Activated CD8-positive, alpha-beta memory T cell treated with anti-CD3 and anti-CD28 coated beads, Interleukin-2, amount 10 ng/mL, durations not matched to agents 7 days and 5 days (primary cell): ENCODE measurements around the gene DZIP1. TPM values are rescaled to one million over a fixed set of nuclear protein-coding genes. Genes with fewer than 3 reads are reported as not detected.

Experiments
- ATAC-seq: fragments of 150-1000 bp; cut with Tn5 transposase; one replicate; pipeline ENCODE4 v1.10.0; 2021; ENCODE audit warnings: moderate library complexity
- CTCF ChIA-PET: fragments of 350-600 bp; sonication (Branson Sonifier 250); formaldehyde crosslinking; loops from one replicate; lab custom pipeline; 2021; ENCODE audit warnings: antibody characterized with exemption; lab: Charles Lee
- DNase-seq: peaks from one replicate; pipeline ENCODE4 v3.0.0-alpha.2; 2020
- H3K27ac Mint-ChIP-seq: one replicate; pipeline ENCODE4 v1.8.0; 2021; ENCODE audit warnings: mild to moderate bottlenecking, mixed read lengths
- H3K27me3 Mint-ChIP-seq: one replicate; pipeline ENCODE4 v1.8.0; 2021; ENCODE audit warnings: mixed read lengths
- H3K36me3 Mint-ChIP-seq: one replicate; pipeline ENCODE4 v1.8.0; 2021; ENCODE audit warnings: mild to moderate bottlenecking, mixed read lengths
- H3K4me1 Mint-ChIP-seq: one replicate; pipeline ENCODE4 v1.8.0; 2021; ENCODE audit warnings: mixed read lengths
- H3K4me3 Mint-ChIP-seq: one replicate; pipeline ENCODE4 v1.8.0; 2021; ENCODE audit warnings: mild to moderate bottlenecking, moderate library complexity, mixed read lengths
- H3K9me3 Mint-ChIP-seq: one replicate; pipeline ENCODE4 v1.8.0; 2022; ENCODE audit warnings: low read depth, mixed read lengths
- total RNA-seq, 2 experiments: library from RNA; stranded (reverse); gene quantifications; one replicate each; pipeline ENCODE4 v1.2.3, GENCODE V29; 2021

The DZIP1 gene
- total RNA-seq, 2 experiments from 2014 or later = 0.26 to 1.3 TPM

- CTCF ChIA-PET = interaction anchor here (1.1 kb wide), 1 partner anchor 255 kb away, joined by 3 read pairs; no protein-coding TSS in a partner anchor
- H3K4me1 Mint-ChIP-seq = peaks cover 4% of the 10 kb centered on the region
- no peaks in the 10 kb centered on the region for H3K36me3 Mint-ChIP-seq
- H3K4me3 Mint-ChIP-seq = no peak overlapping the region
- H3K9me3 Mint-ChIP-seq = no peaks in the 10 kb centered on the region
- DNase-seq (no peak), ATAC-seq (no peak)
- H3K27me3 Mint-ChIP-seq = peaks cover 53% of the 10 kb centered on the region
- no peak overlapping the region for H3K27ac Mint-ChIP-seq
These were observed 97.6 kb downstream of the DZIP1 start for GRCh38 chr13:95546919-95547318.

GRCh38 chr13:95544293-95544692, 100.2 kb downstream of the DZIP1 start:
- CTCF ChIA-PET = no interaction called here
- H3K36me3 Mint-ChIP-seq = no peaks in the 10 kb centered on the region
- no peak for ATAC-seq

GRCh38 chr13:95541911-95542474, 102.5 kb downstream of the DZIP1 start:
- ATAC-seq (no peak), DNase-seq (no peak)
- no peak overlapping the region for H3K4me3 Mint-ChIP-seq
- no peak overlapping the region for H3K27ac Mint-ChIP-seq
- H3K9me3 Mint-ChIP-seq = no peaks in the 10 kb centered on the region
- CTCF ChIA-PET = interaction anchor here (2.0 kb wide), 1 partner anchor 292 kb away, joined by 5 read pairs; no protein-coding TSS in a partner anchor
- no peaks in the 10 kb centered on the region for H3K36me3 Mint-ChIP-seq
- peaks cover 18% of the 10 kb centered on the region for H3K27me3 Mint-ChIP-seq
- no peaks in the 10 kb centered on the region for H3K4me1 Mint-ChIP-seq

More at GRCh38 chr13:95544293-95544692, 100.2 kb downstream of the DZIP1 start:
- H3K27ac Mint-ChIP-seq = no peak overlapping the region
- no peaks in the 10 kb centered on the region for H3K9me3 Mint-ChIP-seq
- peaks cover 31% of the 10 kb centered on the region for H3K27me3 Mint-ChIP-seq
- H3K4me3 Mint-ChIP-seq = no peak overlapping the region
- no peak for DNase-seq
- no peaks in the 10 kb centered on the region for H3K4me1 Mint-ChIP-seq

GRCh38 chr13:95541308-95541707, 103.2 kb downstream of the DZIP1 start:
- no peak for ATAC-seq
- Mint-ChIP-seq H3K36me3 (no peaks in the 10 kb centered on the region), H3K4me1 (no peaks in the 10 kb centered on the region), H3K27me3 (peaks cover 17% of the 10 kb centered on the region), H3K4me3 (no peak overlapping the region), H3K27ac (no peak overlapping the region), H3K9me3 (no peaks in the 10 kb centered on the region)
- DNase-seq = no peak
- CTCF ChIA-PET = interaction anchor here (0.9 to 2.0 kb wide), 2 partner anchors 9 to 293 kb away, joined by 3 to 5 read pairs; no protein-coding TSS in a partner anchor

GRCh38 chr13:95540888-95541287, 103.6 kb downstream of the DZIP1 start:
- DNase-seq (no peak), ATAC-seq (no peak)
- Mint-ChIP-seq H3K36me3 (no peaks in the 10 kb centered on the region), H3K4me1 (no peaks in the 10 kb centered on the region), H3K9me3 (no peaks in the 10 kb centered on the region), H3K27ac (no peak overlapping the region), H3K27me3 (peaks cover 13% of the 10 kb centered on the region), H3K4me3 (no peak overlapping the region)
- CTCF ChIA-PET = interaction anchor here (0.9 to 2.0 kb wide), 2 partner anchors 8 to 293 kb away, joined by 3 to 5 read pairs; no protein-coding TSS in a partner anchor

GRCh38 chr13:95536632-95537241, 107.8 kb downstream of the DZIP1 start:
- Mint-ChIP-seq H3K27ac (no peak overlapping the region), H3K4me1 (no peaks in the 10 kb centered on the region), H3K36me3 (no peaks in the 10 kb centered on the region), H3K27me3 (peaks cover 26% of the 10 kb centered on the region), H3K4me3 (no peak overlapping the region), H3K9me3 (no peaks in the 10 kb centered on the region)
- ATAC-seq (no peak), DNase-seq (no peak)
- CTCF ChIA-PET = interaction anchor here (0.6 to 2.8 kb wide), 6 partner anchors 28 to 744 kb away, joined by 3 to 18 read pairs (median 4); no protein-coding TSS in a partner anchor

- ATAC-seq (no peak), DNase-seq (no peak)
- Mint-ChIP-seq H3K27me3 (peaks cover 25% of the 10 kb centered on the region), H3K9me3 (no peaks in the 10 kb centered on the region), H3K4me3 (no peak overlapping the region), H3K36me3 (no peaks in the 10 kb centered on the region), H3K27ac (no peak overlapping the region), H3K4me1 (no peaks in the 10 kb centered on the region)
- CTCF ChIA-PET = interaction anchor here (1.2 to 2.8 kb wide), 2 partner anchors 299 kb away, joined by 4 to 18 read pairs; no protein-coding TSS in a partner anchor
These were observed 109.3 kb downstream of the DZIP1 start for GRCh38 chr13:95535243-95535642.

GRCh38 chr13:95533545-95534160, 110.9 kb downstream of the DZIP1 start:
- Mint-ChIP-seq H3K4me1 (no peaks in the 10 kb centered on the region), H3K27me3 (peaks cover 25% of the 10 kb centered on the region), H3K9me3 (no peaks in the 10 kb centered on the region), H3K4me3 (no peak overlapping the region), H3K27ac (no peak overlapping the region), H3K36me3 (no peaks in the 10 kb centered on the region)
- no peak for ATAC-seq
- no peak for DNase-seq
- CTCF ChIA-PET = interaction anchor here (1.2 kb wide), 1 partner anchor 300 kb away, joined by 4 read pairs; no protein-coding TSS in a partner anchor

- ATAC-seq (no peak), DNase-seq (no peak)
- Mint-ChIP-seq H3K27me3 (peaks cover 11% of the 10 kb centered on the region), H3K4me1 (no peaks in the 10 kb centered on the region), H3K36me3 (no peaks in the 10 kb centered on the region), H3K9me3 (no peaks in the 10 kb centered on the region), H3K27ac (no peak overlapping the region), H3K4me3 (no peak overlapping the region)
- CTCF ChIA-PET = no interaction called here
These were observed 114.3 kb downstream of the DZIP1 start for GRCh38 chr13:95530178-95530577.

Other genes starting within 250 kb of the DZIP1 start
- not detected for gene CLDN10, start 92.0 kb downstream of the DZIP1 start, total RNA-seq
- 10 to 100 TPM; 13.0 to 21.0 TPM for gene DNAJC3, start 32.4 kb upstream of the DZIP1 start, total RNA-seq